ENCODE results near the gene CCNK.

GRCh38 chr14:99530407-99531155 lies 49.4 kb downstream of the CCNK start:
- TF ChIP-seq, protein P1, sequence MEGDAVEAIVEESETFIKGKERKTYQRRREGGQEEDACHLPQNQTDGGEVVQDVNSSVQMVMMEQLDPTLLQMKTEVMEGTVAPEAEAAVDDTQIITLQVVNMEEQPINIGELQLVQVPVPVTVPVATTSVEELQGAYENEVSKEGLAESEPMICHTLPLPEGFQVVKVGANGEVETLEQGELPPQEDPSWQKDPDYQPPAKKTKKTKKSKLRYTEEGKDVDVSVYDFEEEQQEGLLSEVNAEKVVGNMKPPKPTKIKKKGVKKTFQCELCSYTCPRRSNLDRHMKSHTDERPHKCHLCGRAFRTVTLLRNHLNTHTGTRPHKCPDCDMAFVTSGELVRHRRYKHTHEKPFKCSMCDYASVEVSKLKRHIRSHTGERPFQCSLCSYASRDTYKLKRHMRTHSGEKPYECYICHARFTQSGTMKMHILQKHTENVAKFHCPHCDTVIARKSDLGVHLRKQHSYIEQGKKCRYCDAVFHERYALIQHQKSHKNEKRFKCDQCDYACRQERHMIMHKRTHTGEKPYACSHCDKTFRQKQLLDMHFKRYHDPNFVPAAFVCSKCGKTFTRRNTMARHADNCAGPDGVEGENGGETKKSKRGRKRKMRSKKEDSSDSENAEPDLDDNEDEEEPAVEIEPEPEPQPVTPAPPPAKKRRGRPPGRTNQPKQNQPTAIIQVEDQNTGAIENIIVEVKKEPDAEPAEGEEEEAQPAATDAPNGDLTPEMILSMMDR (IDR thresholded peaks at IDR 0.05 in 8 of 11, conservative IDR thresholded peaks at IDR 0.05 in 3 of 11): no peak
- no peak for TF ChIP-seq POLR2AphosphoS5 (IDR thresholded peaks at IDR 0.05)

Data from spleen (tissue), 7 donors.